C1 segment of cervical spinal cord (tissue), 14 donors: Measurements from ENCODE around the gene ZNF407.
"Not testable (repeated sequence)": the region's sequence is repeated elsewhere in the genome, so short reads cannot be mapped to it uniquely, and the experiment has no call there.

Experiments
- DNase-seq, 14 donors: peaks; one replicate each; lab custom pipeline; 2025; lab: John Stamatoyannopoulos, UW

The ZNF407 gene

GRCh38 chr18:75070625-75071483 is 473.2 kb downstream of the ZNF407 start:
- peak in 2 of 14 donors; percentile 20 to 37 for DNase-seq

DNA sequence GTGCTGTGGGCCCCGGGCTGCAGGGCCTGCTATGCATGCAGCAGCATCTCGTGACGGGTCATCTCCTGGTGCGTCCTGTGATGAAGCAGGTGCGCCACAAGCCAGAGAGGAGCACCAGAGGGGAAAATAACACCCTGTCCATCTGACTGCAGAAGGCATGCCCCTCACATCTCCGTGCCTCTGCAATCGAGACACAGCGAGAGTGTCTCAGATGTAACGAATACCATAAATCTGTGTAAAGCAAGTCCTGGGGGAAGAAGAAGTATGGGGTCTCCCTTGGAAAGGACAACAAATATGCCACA is 473.8 kb downstream of the ZNF407 start:
- no peak for DNase-seq

DNA sequence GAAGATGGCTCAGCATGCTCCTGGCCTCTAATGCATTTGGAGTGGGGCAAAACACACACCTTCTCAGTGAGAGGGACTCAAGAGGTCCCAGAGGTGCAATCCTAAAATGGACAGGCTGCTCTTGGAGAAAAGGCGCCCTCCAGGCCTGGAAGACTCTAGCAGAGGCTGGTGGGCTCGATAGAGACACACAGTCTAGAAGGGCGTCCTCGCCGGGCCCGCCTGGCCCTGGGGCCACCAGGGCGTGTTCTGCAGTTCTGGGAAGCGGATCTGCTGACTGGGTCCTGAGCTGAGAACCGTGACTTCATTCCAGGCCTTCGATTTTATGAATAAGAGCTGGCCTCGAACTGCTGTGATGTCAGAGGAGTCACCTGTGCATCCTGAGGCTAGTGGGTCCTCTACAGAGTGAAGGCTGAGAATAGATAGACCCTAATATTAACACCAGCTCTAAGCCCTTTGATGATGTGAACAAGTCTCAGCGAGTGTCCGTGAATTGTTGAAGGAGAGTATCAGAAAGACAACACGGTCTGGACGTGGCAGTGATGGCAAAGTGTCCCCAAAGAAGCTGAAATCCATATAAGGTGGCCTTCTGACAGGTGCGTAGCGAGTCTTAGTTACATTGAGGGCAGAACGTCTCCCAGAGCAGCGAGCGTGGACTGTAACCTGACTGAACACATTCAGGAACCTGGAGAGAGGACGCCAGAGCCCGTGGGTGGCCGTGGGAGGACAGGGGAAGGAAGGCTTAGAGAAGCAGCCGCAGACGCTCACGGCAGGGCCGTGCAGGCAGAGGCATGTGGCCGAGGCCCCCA is 474.4 kb downstream of the ZNF407 start:
- no peak for DNase-seq

DNA sequence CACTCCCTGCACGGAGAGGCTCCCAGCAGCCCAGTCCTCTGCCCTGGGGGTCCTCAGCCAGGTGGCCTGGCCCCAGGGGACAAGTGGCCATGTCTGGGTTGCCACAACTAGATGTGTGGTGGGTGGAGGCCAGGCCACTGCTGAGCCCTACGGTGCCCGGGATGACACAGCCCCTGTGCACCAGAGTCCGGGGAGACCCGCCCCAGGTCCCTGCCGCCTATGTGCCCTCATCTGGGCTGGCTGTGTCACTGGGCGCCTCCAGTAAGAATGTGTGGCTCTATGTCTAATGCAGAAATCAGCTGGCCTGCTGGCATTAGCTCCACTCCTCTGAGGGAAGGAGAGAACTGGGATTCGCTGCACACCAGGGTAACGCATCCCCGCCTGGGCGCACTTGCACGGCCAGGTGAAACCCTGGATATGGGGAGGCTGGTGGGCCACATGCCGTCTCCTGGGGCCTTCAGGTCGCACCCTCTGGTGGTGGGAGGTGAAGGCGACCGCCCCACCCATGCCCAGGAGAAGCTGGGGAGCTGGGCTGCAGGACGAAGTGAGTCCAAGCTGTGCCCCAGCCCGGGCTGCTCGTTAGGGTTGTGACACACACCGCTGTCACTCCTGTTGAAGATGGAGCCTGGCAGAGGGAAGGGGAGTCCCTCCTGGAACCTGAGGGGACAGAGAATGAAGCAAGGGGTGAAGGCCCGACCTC is 475.2 kb downstream of the ZNF407 start:
- DNase-seq = no peak

- no peak for DNase-seq
Measured at GRCh38 chr18:75073654-75074053, 476.0 kb downstream of the ZNF407 start.

DNA sequence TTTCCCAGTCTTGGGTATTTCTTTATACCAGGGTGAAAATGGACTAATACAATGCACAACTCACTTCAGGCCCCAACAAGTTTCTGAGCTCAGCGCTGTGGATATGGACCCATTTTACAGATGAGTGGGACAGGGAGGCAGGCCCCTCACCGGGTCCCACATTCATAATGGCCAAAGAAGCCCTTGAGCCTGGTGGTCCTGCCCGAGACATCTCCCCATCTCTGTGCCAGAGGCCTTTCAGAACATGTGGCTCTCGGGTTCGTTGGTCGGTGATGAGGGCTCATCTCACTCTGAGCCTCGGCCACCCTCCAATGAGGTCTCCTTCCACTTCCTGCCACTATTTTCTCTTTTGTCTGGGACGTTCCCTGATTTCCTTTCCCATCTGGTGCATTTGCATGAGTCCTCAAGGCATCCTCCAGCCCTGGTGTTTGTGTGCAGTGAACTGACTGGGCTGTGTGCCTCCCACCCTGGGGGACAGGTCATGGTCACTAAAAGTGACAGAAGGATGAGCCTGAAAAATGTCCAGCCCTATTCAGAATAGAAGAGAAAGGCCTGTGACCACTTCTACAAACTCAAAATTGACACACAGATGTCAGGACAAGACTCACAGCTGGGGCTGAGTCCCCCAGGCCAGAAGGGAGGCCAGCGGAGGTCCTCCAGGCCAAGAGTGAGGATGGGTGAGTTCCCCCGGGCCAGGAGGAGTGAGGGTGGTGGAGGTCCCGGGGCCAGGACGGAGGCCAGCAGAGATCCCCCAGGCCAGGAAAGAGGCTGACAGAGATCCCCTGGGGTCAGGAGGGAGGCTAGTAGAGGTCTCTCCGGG is 476.7 kb downstream of the ZNF407 start:
- no peak for DNase-seq

GRCh38 chr18:75075016-75075305 is 477.3 kb downstream of the ZNF407 start:
- DNase-seq = no peak

- no peak for DNase-seq
Measured at GRCh38 chr18:75075429-75075841, 477.8 kb downstream of the ZNF407 start.

DNA sequence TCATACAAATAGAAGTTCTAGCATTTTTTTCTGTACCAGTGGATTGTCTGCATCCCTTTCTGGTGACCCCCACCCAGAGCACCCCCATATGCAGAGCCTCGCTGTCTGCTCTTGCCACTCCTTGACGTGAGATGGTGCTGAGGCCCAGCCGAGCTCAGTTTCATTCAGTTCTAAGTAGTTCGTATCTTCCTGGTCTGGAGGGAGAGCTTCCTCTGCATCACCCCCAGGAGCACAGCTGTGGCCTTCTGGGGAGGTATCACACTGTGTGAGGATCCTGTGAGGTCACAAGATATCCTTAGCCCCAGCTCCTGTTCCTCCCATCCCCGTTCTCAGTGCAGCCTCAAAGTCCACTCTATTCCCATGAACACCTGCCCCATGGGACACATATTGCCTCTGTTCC is 478.6 kb downstream of the ZNF407 start:
- no peak for DNase-seq

- no peak for DNase-seq
Measured at GRCh38 chr18:75081486-75081885, 483.8 kb downstream of the ZNF407 start.

DNA sequence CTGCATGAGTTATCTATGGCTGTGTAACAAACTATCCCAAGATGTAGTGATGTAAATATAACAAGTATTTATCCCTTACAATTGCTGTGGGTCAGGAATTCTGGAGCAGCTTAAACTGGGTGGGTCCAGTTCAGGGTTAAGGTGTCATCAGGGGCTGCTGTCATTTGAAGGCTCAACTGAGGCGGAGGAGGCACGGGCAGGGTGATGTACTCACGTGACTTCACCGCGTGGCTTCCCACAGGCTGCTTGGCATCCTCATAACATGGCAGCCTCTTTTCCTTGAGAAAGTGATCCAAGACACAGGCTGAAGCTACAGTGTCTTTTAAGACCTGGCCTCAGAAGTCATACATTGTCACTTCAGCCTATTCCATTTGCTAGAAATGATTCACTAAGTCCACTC is 485.5 kb downstream of the ZNF407 start:
- DNase-seq = no peak

GRCh38 chr18:75083761-75084160 is 486.1 kb downstream of the ZNF407 start:
- DNase-seq = no peak

- not testable (repeated sequence) for DNase-seq
Measured at GRCh38 chr18:75085676-75086075, 488.0 kb downstream of the ZNF407 start.

DNA sequence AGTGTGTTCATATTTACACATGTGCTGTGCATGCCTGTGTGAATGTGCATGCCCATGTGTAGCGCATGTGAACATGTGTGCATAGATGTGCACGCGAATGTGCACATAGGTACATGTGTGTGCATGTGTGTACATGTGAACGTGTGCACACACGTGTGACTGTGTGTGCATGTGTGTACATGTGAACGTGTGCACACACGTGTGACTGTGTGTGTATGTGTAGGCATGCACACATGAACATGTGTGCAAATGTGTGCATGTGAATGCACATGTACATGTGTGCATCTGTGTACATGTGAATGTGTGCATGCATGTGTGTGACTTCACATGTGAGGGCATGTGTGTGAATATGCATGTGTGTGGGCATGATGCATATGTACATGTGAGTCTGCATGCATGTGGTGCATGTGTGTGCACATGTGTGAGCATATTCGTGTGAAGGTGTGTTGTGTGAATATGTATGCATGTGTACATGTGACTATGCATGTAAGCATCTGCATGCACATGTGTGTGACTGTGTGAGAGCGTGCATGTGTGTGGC is 488.9 kb downstream of the ZNF407 start:
- DNase-seq = no peak

GRCh38 chr18:75087119-75088020 is 489.7 kb downstream of the ZNF407 start:
- no peak for DNase-seq

DNA sequence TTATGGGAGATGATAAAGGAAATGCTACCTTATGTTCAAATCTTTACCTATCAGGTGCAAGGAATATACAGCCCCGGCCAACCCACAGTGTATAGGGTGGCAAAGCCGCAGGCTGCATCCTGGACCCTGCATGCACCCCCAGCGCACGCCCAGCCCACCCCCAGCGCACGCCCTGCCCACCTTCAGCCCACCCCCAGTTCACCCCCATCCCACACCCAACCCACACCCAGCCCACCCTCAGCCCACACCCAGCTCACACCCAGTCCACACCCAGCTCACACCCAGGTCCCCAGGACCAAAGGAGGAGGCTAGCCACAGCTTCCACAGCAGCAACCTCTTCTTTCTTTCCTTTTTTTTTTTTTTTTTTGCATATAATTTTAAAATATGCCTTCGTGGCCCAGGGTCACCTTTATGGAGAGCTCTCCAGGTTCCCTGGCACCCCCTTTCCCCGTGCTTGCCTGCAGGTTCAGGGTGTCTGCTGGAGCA is 490.4 kb downstream of the ZNF407 start:
- no peak for DNase-seq

DNA sequence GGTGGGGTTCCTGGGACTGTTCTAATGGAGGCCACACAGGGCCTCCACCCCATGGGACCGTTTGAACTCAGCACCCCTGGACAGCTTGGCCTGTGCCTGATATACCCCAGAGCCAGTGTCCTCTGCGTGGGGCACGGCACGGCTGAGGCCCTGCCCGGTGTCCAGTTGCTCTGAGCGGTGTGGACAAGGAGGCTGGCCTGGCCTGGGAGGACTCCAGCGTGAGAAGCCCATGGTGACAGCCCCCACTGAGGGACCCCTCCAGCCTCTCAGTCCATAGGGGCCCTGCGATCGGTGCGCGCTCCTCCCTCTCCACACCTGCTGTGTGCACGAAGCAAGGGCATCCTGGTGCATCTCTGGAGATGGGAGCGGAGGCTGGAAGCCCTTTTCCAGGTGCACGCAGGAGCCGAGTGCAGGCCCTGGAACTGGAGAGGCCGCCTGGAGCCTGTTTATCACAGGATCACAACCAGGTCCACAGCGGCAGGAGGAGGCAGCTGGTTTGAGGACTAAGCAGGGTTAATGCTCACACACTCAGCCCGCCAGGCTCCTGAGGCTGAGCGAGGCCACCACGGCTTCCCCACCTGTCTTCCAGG is 491.0 kb downstream of the ZNF407 start:
- no peak for DNase-seq

DNA sequence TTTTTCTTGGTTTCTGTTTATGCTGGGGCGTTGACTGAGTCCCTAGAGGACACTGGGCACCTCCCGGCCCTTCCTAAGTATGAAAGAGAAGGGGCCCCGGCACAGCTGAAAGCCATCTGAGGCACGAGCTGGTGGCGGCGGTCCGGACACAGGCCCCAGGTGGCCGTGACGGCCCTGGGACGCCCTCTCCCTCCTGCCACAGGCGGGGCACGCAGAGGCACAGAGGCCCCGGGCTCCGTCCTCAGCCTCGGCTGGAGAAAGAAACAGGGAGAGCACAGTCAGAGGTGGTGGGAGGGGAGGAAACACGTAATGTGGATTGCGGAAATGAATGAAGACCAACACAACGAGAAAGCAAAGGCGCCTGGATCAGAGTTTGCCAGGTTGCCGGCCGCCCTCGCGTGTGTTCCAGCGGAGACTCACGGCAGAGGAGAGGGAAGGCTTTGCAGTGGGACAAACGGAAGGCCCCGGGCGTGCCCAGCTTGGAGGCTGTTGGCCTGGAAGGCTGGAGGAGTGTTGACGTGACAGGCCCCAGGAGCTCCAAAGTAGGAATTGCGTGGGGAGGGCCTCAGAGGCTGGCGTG is 492.2 kb downstream of the ZNF407 start:
- DNase-seq = no peak

GRCh38 chr18:75090336-75090735 is 492.7 kb downstream of the ZNF407 start:
- DNase-seq = no peak
